Osteoblast (primary cell): Measurements from ENCODE around the gene TEX53. TPM values are rescaled to one million over a fixed set of nuclear protein-coding genes. Genes with fewer than 3 reads are reported as not detected.

Experiments
- DNase-seq: peaks from one replicate; pipeline ENCODE4 v3.0.0; 2011; ENCODE audit warnings: low spot score, mixed read lengths; ENCODE audit not compliant: insufficient read length; ENCODE audit errors: missing footprints
- H2AFZ ChIP-seq: 2 replicates; pipeline ENCODE4 v1.6.0; 2011; ENCODE audit warnings: mild to moderate bottlenecking, low read length
- H3K27ac ChIP-seq: 2 replicates; pipeline ENCODE4 v1.5.1; 2011; ENCODE audit warnings: mild to moderate bottlenecking, low read depth, low read length, moderate library complexity
- H3K27me3 ChIP-seq: 2 replicates; pipeline ENCODE4 v1.6.0; 2012; ENCODE audit warnings: mild to moderate bottlenecking, control low read depth, inconsistent platforms, low read length, moderate library complexity; ENCODE audit not compliant: insufficient read depth
- H3K36me3 ChIP-seq: 2 replicates; pipeline ENCODE4 v1.5.1; 2011; ENCODE audit warnings: mild to moderate bottlenecking, low read length, control low read depth, moderate library complexity; ENCODE audit not compliant: insufficient read depth
- H3K4me1 ChIP-seq: 2 replicates; pipeline ENCODE4 v1.5.1; 2011; ENCODE audit warnings: mild to moderate bottlenecking, low read length, control low read depth, moderate library complexity; ENCODE audit not compliant: insufficient read depth
- H3K4me2 ChIP-seq: 2 replicates; pipeline ENCODE4 v1.6.0; 2011; ENCODE audit warnings: mild to moderate bottlenecking, low read length; ENCODE audit not compliant: insufficient read depth
- H3K4me3 ChIP-seq: fragments of 200-600 bp; sonication (generic); 3 replicates; pipeline ENCODE4 v1.5.1; 2012; ENCODE audit warnings: mild to moderate bottlenecking, low read length, inconsistent platforms; ENCODE audit not compliant: insufficient read depth
- H3K79me2 ChIP-seq: 2 replicates; pipeline ENCODE4 v1.6.0; 2012; ENCODE audit warnings: mild to moderate bottlenecking, low read length, control low read depth, inconsistent platforms; ENCODE audit not compliant: insufficient read depth
- H3K9me3 ChIP-seq: 2 replicates; pipeline ENCODE4 v1.5.1; 2011; ENCODE audit warnings: low read depth, low read length, control low read depth
- H4K20me1 ChIP-seq: 2 replicates; pipeline ENCODE4 v1.6.0; 2012; ENCODE audit warnings: mild to moderate bottlenecking, low read length, control low read depth; ENCODE audit not compliant: insufficient read depth
- total RNA-seq: library from RNA; depleted of rRNA; stranded (reverse); fragments of >200 nt; gene quantifications from 2 replicates; pipeline ENCODE4 v1.2.3, GENCODE V29; 2012
- TF ChIP-seq, protein P1 (sequence below): IDR thresholded peaks from 2 replicates; pipeline ENCODE4 v1.5.1; 2011; ENCODE audit warnings: mild to moderate bottlenecking, low read depth, low read length, moderate library complexity; ENCODE audit errors: extremely low read depth

Gene TEX53
- total RNA-seq, 1 donor: not detected

DNA sequence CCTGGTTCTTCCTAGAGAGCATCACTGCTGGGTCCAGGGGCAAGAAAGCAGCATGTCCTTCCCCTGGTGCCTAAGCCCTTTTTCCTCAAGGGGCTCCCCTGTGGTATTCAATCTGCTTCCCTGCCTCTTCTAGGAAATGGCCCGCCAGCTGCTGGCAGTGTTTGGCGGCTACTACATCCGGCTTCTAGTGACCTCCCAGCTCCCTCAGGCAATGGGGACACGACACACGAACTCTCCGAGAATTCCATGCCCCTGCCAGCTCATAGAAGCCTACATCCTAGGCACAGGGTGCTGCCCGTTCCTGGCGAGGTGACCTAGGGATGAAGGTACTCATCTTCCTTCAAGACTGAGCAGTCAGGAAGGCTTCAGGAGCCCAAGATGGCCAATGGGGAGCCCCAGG is 14.6 kb downstream of the TEX53 start:
- Histone ChIP-seq H3K79me2 (no peaks in the 10 kb centered on the region), H2AFZ (no peak overlapping the region), H3K27ac (no peak overlapping the region), H3K36me3 (peaks cover 16% of the 10 kb centered on the region), H3K4me3 (no peak overlapping the region), H3K4me2 (no peak overlapping the region), H4K20me1 (no peaks in the 10 kb centered on the region), H3K4me1 (no peaks in the 10 kb centered on the region), H3K9me3 (no peaks in the 10 kb centered on the region), H3K27me3 (no peaks in the 10 kb centered on the region)
- TF ChIP-seq, protein P1, sequence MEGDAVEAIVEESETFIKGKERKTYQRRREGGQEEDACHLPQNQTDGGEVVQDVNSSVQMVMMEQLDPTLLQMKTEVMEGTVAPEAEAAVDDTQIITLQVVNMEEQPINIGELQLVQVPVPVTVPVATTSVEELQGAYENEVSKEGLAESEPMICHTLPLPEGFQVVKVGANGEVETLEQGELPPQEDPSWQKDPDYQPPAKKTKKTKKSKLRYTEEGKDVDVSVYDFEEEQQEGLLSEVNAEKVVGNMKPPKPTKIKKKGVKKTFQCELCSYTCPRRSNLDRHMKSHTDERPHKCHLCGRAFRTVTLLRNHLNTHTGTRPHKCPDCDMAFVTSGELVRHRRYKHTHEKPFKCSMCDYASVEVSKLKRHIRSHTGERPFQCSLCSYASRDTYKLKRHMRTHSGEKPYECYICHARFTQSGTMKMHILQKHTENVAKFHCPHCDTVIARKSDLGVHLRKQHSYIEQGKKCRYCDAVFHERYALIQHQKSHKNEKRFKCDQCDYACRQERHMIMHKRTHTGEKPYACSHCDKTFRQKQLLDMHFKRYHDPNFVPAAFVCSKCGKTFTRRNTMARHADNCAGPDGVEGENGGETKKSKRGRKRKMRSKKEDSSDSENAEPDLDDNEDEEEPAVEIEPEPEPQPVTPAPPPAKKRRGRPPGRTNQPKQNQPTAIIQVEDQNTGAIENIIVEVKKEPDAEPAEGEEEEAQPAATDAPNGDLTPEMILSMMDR: no peak
- DNase-seq: no peak

DNA sequence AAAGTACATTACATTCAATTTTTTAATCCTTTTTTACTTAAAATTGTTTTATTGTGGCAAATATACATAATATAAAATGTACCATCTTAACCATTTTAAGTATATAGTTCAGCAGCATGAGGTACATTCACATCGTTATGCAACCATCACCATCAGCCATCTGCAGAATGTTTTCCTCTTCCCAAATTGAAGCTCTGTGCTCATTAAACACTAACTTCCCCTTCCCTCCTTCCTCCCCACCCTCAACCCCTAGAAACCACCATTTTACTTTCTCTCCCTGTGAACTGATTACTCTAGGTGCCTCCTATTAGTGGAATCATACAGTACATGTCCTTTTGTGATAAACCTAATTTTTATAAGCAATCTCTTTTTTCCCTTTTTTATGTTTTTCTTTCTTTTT is 15.6 kb downstream of the TEX53 start:
- TF ChIP-seq, protein P1: no peak
- no peak overlapping the region for H2AFZ ChIP-seq
- no peaks in the 10 kb centered on the region for H4K20me1 ChIP-seq
- H3K79me2 ChIP-seq: no peaks in the 10 kb centered on the region
- no peaks in the 10 kb centered on the region for H3K9me3 ChIP-seq
- H3K4me2 ChIP-seq: no peak overlapping the region
- H3K27ac ChIP-seq: no peak overlapping the region
- H3K4me1 ChIP-seq: no peaks in the 10 kb centered on the region
- no peak overlapping the region for H3K4me3 ChIP-seq
- no peaks in the 10 kb centered on the region for H3K27me3 ChIP-seq
- peaks cover 16% of the 10 kb centered on the region for H3K36me3 ChIP-seq
- no peak for DNase-seq

DNA sequence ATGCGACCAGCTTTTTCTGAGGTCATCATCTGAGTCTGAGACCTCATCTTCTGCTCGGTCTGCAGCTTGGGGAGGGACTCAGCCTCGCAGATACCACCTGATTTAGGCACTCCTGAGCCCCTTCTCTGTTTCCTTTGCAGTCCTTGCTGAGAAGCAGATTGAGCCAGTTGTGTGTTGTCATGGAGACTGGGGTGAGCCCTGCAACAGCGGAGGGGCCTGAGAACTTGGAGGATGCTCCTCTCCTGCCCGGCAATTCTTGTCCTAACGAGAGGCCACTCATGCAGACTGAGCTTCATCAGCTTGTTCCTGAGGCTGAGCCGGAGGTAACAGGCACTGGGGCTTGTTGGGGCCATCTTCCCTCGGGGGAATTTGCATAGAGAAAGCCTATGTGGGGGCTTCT is 19.2 kb downstream of the TEX53 start:
- Histone ChIP-seq H3K79me2 (no peaks in the 10 kb centered on the region), H2AFZ (no peak overlapping the region), H3K27ac (no peak overlapping the region), H3K4me2 (no peak overlapping the region), H3K4me1 (peaks cover 3% of the 10 kb centered on the region), H3K27me3 (no peaks in the 10 kb centered on the region), H3K36me3 (peaks cover 3% of the 10 kb centered on the region), H3K9me3 (no peaks in the 10 kb centered on the region), H4K20me1 (no peaks in the 10 kb centered on the region), H3K4me3 (no peak overlapping the region)
- no peak for DNase-seq
- TF ChIP-seq, protein P1: no peak

DNA sequence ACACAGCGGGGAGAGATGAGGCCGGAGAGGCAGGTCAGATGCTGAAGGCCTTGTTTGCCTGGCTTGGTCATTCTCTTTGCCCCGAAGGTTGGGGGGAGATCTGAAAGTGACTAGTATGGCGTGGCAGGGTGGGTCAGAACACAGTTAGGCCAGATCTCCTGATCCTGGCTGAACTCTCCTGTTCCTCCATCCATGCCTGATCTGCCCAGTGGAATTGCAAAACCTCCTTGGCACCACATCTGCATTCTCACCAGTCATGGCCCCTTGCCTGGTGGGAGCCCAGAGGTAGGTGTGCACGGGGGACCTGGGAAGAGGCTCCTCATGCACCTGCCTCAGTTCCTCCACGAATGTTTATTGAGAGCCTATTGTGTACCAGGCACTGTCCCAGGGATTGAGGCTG is 23.2 kb downstream of the TEX53 start:
- Histone ChIP-seq H2AFZ (no peak overlapping the region), H4K20me1 (no peaks in the 10 kb centered on the region), H3K27ac (no peak overlapping the region), H3K4me3 (no peak overlapping the region), H3K4me1 (peaks cover 3% of the 10 kb centered on the region), H3K79me2 (no peaks in the 10 kb centered on the region), H3K4me2 (no peak overlapping the region), H3K27me3 (no peaks in the 10 kb centered on the region), H3K36me3 (peaks cover 7% of the 10 kb centered on the region), H3K9me3 (no peaks in the 10 kb centered on the region)
- DNase-seq: no peak
- TF ChIP-seq, protein P1: no peak
